HG02885 (cell line): ENCODE measurements around the gene DIAPH2.

Source experiments
- ATAC-seq: cut with Tn5 transposase; IDR thresholded peaks from one replicate; pipeline ENCODE4 v1.9.1; 2021; ENCODE audit warnings: mild to moderate bottlenecking; ENCODE audit not compliant: unreplicated experiment, poor library complexity

Gene DIAPH2

GRCh38 chrX:96918864-96919263, 234.2 kb downstream of the DIAPH2 start:
- no peak for ATAC-seq

- no peak for ATAC-seq
These were observed 235.0 kb downstream of the DIAPH2 start for GRCh38 chrX:96919672-96920071.

GRCh38 chrX:96924581-96924980, 239.9 kb downstream of the DIAPH2 start:
- ATAC-seq, result no peak

- ATAC-seq, result no peak
These were observed 244.4 kb downstream of the DIAPH2 start for GRCh38 chrX:96929036-96929435.

GRCh38 chrX:96957718-96958117, 273.1 kb downstream of the DIAPH2 start:
- no peak for ATAC-seq

- no peak for ATAC-seq
These were observed 287.2 kb downstream of the DIAPH2 start for GRCh38 chrX:96971812-96972211.

GRCh38 chrX:96978906-96979305, 294.3 kb downstream of the DIAPH2 start:
- ATAC-seq, result no peak

- ATAC-seq, result no peak
These were observed 295.1 kb downstream of the DIAPH2 start for GRCh38 chrX:96979766-96980165.

GRCh38 chrX:96982161-96982560, 297.5 kb downstream of the DIAPH2 start:
- no peak for ATAC-seq

- no peak for ATAC-seq
These were observed 299.9 kb downstream of the DIAPH2 start for GRCh38 chrX:96984538-96984937.

- no peak for ATAC-seq
These were observed 300.4 kb downstream of the DIAPH2 start for GRCh38 chrX:96985046-96985445.

GRCh38 chrX:96987228-96987627, 302.6 kb downstream of the DIAPH2 start:
- ATAC-seq, result no peak

GRCh38 chrX:96989830-96990571, 305.4 kb downstream of the DIAPH2 start:
- ATAC-seq, result no peak

- no peak for ATAC-seq
These were observed 309.5 kb downstream of the DIAPH2 start for GRCh38 chrX:96994093-96994492.

- no peak for ATAC-seq
These were observed 312.6 kb downstream of the DIAPH2 start for GRCh38 chrX:96997196-96997595.

GRCh38 chrX:97000682-97001368, 316.2 kb downstream of the DIAPH2 start:
- ATAC-seq, result no peak

- ATAC-seq, result no peak
These were observed 321.5 kb downstream of the DIAPH2 start for GRCh38 chrX:97006167-97006566.

GRCh38 chrX:97009391-97009790, 324.7 kb downstream of the DIAPH2 start:
- ATAC-seq, result no peak

- no peak for ATAC-seq
These were observed 326.9 kb downstream of the DIAPH2 start for GRCh38 chrX:97011540-97011939.

- ATAC-seq, result no peak
These were observed 331.5 kb downstream of the DIAPH2 start for GRCh38 chrX:97016106-97016505.

GRCh38 chrX:97021680-97022079, 337.0 kb downstream of the DIAPH2 start:
- no peak for ATAC-seq

- ATAC-seq, result no peak
These were observed 341.8 kb downstream of the DIAPH2 start for GRCh38 chrX:97026406-97026805.
